ENCODE data around the gene EDC4.
A peak's percentile ranks its signal among the peaks of the same experiment; 100 is the strongest.
"Not testable (repeated sequence)": the region's sequence is repeated elsewhere in the genome, so short reads cannot be mapped to it uniquely, and the experiment has no call there.

Gene EDC4

GRCh38 chr16:67833415-67834241 lies 39.2 kb upstream of the EDC4 start:
- peak; percentile 89 for DNase-seq
- Histone ChIP-seq H3K4me3 (ENCODE audit: low read depth, low read length) (peak overlapping the region; percentile 73), H3K27ac (peak overlapping the region; percentile 69), H3K36me3 (replicated peaks) (peaks cover 34% of the 10 kb centered on the region), H3K27me3 (replicated peaks) (no peaks in the 10 kb centered on the region)
- in situ Hi-C loops (cut with HindIII; ENCODE audit: low pct_ligation_motif_present, low sequenced_read_pairs), result no loop called here
- TF ChIP-seq CTCF (IDR thresholded peaks at IDR 0.05; ENCODE audit: low read depth, low read length, missing control alignments), result no peak

GRCh38 chr16:67834242-67834614 lies 38.6 kb upstream of the EDC4 start:
- in situ Hi-C loops (cut with HindIII; ENCODE audit: low pct_ligation_motif_present, low sequenced_read_pairs), result no loop called here
- Histone ChIP-seq H3K27me3 (replicated peaks) (no peaks in the 10 kb centered on the region), H3K4me3 (ENCODE audit: low read depth, low read length) (no peak overlapping the region), H3K36me3 (replicated peaks) (peaks cover 29% of the 10 kb centered on the region), H3K27ac (no peak overlapping the region)
- no peak for DNase-seq
- no peak for TF ChIP-seq CTCF (IDR thresholded peaks at IDR 0.05; ENCODE audit: low read depth, low read length, missing control alignments)

GRCh38 chr16:67837190-67837589 lies 35.7 kb upstream of the EDC4 start:
- not testable (repeated sequence) for H3K27me3 ChIP-seq (replicated peaks)

GRCh38 chr16:67837811-67838210 lies 35.0 kb upstream of the EDC4 start:
- H3K4me3 ChIP-seq (ENCODE audit: low read depth, low read length), result no peak overlapping the region
- no peaks in the 10 kb centered on the region for H3K27me3 ChIP-seq (replicated peaks)
- no peaks in the 10 kb centered on the region for H3K36me3 ChIP-seq (replicated peaks)
- no peak for DNase-seq
- TF ChIP-seq CTCF (IDR thresholded peaks at IDR 0.05; ENCODE audit: low read depth, low read length, missing control alignments), result no peak
- in situ Hi-C loops (cut with HindIII; ENCODE audit: low pct_ligation_motif_present, low sequenced_read_pairs), result no loop called here
- no peak overlapping the region for H3K27ac ChIP-seq

More at GRCh38 chr16:67837190-67837589, 35.7 kb upstream of the EDC4 start:
- in situ Hi-C loops (cut with HindIII; ENCODE audit: low pct_ligation_motif_present, low sequenced_read_pairs); DNase-seq; H3K27ac ChIP-seq; H3K4me3 ChIP-seq (ENCODE audit: low read depth, low read length); H3K36me3 ChIP-seq (replicated peaks): not testable (repeated sequence)

- in situ Hi-C loops (cut with HindIII; ENCODE audit: low pct_ligation_motif_present, low sequenced_read_pairs), result no loop called here
- H3K27ac ChIP-seq, result peak overlapping the region; percentile 96
Observed at GRCh38 chr16:67841198-67841815, 31.5 kb upstream of the EDC4 start.

More at GRCh38 chr16:67841198-67841815, 31.5 kb upstream of the EDC4 start:
- peak overlapping the region; percentile 95 for H3K4me3 ChIP-seq (ENCODE audit: low read depth, low read length)
- H3K36me3 ChIP-seq (replicated peaks), result no peaks in the 10 kb centered on the region
- no peaks in the 10 kb centered on the region for H3K27me3 ChIP-seq (replicated peaks)
- DNase-seq, result no peak
- TF ChIP-seq CTCF (IDR thresholded peaks at IDR 0.05; ENCODE audit: low read depth, low read length, missing control alignments), result no peak
